ENCODE data around the gene CYP2D6. TPM values are rescaled to one million over a fixed set of nuclear protein-coding genes. Genes with fewer than 3 reads are reported as not detected.
A peak's percentile ranks its signal among the peaks of the same experiment; 100 is the strongest.

CYP2D6 gene
- total RNA-seq, 1 experiment from 2014 or later, result 1.7 TPM

DNA sequence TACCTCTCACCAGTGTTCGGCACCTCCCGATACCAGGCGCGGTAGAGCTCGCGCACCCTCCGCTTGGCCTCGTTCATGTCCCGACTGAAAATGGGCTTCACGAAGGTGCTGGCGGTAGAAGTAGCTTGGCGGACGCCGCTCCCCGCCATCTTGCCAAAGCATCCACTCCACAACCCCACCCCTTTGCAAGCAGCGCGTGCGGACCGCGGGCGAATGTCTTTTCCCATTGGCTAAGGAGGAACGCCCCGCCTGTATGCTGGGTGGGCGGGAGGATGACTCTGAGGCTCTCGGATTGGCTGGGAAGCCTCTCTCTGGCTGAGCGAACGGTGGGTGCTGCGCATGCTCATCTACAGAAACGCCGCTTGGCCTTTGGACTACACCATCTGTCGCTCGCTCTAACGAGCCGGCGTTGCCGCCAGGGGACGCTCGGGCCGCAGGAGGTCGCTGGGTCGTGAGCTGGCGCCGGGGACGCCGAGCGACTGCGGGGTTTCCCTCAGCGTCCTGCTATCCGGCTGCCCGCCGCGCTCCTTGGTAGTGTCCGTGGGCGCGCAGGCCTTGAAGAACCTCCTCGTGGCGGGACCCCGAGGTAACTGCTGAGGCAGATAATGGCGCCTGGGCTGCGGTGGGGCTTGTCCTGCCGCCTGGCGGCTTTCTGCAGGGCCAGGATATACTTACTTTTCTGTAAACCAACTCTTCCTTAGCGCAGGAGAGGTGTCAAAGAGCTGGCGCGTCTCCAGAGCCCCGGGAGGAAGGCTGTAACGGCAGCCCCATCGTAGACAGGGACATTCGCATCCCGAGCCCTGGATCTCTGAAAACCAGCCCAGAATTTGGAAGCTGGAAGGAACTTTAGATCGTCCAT lies 39.8 kb downstream of the CYP2D6 start, which contains the start of gene NDUFA6 (continued):
- TF ChIP-seq, protein P1, sequence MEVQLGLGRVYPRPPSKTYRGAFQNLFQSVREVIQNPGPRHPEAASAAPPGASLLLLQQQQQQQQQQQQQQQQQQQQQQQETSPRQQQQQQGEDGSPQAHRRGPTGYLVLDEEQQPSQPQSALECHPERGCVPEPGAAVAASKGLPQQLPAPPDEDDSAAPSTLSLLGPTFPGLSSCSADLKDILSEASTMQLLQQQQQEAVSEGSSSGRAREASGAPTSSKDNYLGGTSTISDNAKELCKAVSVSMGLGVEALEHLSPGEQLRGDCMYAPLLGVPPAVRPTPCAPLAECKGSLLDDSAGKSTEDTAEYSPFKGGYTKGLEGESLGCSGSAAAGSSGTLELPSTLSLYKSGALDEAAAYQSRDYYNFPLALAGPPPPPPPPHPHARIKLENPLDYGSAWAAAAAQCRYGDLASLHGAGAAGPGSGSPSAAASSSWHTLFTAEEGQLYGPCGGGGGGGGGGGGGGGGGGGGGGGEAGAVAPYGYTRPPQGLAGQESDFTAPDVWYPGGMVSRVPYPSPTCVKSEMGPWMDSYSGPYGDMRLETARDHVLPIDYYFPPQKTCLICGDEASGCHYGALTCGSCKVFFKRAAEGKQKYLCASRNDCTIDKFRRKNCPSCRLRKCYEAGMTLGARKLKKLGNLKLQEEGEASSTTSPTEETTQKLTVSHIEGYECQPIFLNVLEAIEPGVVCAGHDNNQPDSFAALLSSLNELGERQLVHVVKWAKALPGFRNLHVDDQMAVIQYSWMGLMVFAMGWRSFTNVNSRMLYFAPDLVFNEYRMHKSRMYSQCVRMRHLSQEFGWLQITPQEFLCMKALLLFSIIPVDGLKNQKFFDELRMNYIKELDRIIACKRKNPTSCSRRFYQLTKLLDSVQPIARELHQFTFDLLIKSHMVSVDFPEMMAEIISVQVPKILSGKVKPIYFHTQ (CRISPR knock-in tag; IDR thresholded peaks at IDR 0.05), result no peak
- TF ChIP-seq SP1 (CRISPR knock-in tag; conservative IDR thresholded peaks at IDR 0.05) (peak; percentile 92), SOX15 (CRISPR knock-in tag; IDR thresholded peaks at IDR 0.05) (no peak), SMAD4 (CRISPR knock-in tag; IDR thresholded peaks at IDR 0.05) (peak; percentile 13; the same call in 1 of the 2 replicates), JUN (CRISPR knock-in tag; IDR thresholded peaks at IDR 0.05) (no peak), CREB1 (CRISPR knock-in tag; IDR thresholded peaks at IDR 0.05) (no peak), GABPB1 (CRISPR knock-in tag; IDR thresholded peaks at IDR 0.05) (peak; percentile 20; the same call in 1 of the 2 replicates), ZNF219 (CRISPR knock-in tag; IDR thresholded peaks at IDR 0.05; ENCODE audit: borderline replicate concordance) (no peak), ZBTB21 (CRISPR knock-in tag; IDR thresholded peaks at IDR 0.05; ENCODE audit: borderline replicate concordance) (no peak), TP53 (CRISPR knock-in tag; IDR thresholded peaks at IDR 0.05) (no peak), SMAD3 (CRISPR knock-in tag; IDR thresholded peaks at IDR 0.05; ENCODE audit: borderline replicate concordance) (peak; percentile 18; the same call in 1 of the 2 replicates), ZNF671 (CRISPR knock-in tag; IDR thresholded peaks at IDR 0.05) (no peak), ESRRA (CRISPR knock-in tag; IDR thresholded peaks at IDR 0.05; ENCODE audit: borderline replicate concordance) (no peak), OVOL2 (CRISPR knock-in tag; IDR thresholded peaks at IDR 0.05; ENCODE audit: borderline replicate concordance) (no peak), HMGA2 (CRISPR knock-in tag; IDR thresholded peaks at IDR 0.05) (no peak), MXD4 (CRISPR knock-in tag; IDR thresholded peaks at IDR 0.05; ENCODE audit: borderline replicate concordance) (no peak), GRHL2 (CRISPR knock-in tag; IDR thresholded peaks at IDR 0.05; ENCODE audit: insufficient replicate concordance, severe bottlenecking) (no peak), MYBL2 (CRISPR knock-in tag; IDR thresholded peaks at IDR 0.05) (peak; percentile 94), IRF2 (CRISPR knock-in tag; IDR thresholded peaks at IDR 0.05; ENCODE audit: borderline replicate concordance, low read depth) (no peak), RORB (CRISPR knock-in tag; IDR thresholded peaks at IDR 0.05) (no peak), TEAD4 (CRISPR knock-in tag; IDR thresholded peaks at IDR 0.05) (peak; percentile 14; the same call in 1 of the 2 replicates)
- TF ChIP-seq, protein P2, sequence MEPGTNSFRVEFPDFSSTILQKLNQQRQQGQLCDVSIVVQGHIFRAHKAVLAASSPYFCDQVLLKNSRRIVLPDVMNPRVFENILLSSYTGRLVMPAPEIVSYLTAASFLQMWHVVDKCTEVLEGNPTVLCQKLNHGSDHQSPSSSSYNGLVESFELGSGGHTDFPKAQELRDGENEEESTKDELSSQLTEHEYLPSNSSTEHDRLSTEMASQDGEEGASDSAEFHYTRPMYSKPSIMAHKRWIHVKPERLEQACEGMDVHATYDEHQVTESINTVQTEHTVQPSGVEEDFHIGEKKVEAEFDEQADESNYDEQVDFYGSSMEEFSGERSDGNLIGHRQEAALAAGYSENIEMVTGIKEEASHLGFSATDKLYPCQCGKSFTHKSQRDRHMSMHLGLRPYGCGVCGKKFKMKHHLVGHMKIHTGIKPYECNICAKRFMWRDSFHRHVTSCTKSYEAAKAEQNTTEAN (CRISPR knock-in tag; IDR thresholded peaks at IDR 0.05), result peak; percentile 94; the same call in 1 of the 2 replicates
- TF ChIP-seq, protein P3, sequence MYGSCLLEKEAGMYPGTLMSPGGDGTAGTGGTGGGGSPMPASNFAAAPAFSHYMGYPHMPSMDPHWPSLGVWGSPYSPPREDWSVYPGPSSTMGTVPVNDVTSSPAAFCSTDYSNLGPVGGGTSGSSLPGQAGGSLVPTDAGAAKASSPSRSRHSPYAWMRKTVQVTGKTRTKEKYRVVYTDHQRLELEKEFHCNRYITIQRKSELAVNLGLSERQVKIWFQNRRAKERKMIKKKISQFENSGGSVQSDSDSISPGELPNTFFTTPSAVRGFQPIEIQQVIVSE (CRISPR knock-in tag; IDR thresholded peaks at IDR 0.05; ENCODE audit: borderline replicate concordance), result no peak
- TF ChIP-seq, protein P4, sequence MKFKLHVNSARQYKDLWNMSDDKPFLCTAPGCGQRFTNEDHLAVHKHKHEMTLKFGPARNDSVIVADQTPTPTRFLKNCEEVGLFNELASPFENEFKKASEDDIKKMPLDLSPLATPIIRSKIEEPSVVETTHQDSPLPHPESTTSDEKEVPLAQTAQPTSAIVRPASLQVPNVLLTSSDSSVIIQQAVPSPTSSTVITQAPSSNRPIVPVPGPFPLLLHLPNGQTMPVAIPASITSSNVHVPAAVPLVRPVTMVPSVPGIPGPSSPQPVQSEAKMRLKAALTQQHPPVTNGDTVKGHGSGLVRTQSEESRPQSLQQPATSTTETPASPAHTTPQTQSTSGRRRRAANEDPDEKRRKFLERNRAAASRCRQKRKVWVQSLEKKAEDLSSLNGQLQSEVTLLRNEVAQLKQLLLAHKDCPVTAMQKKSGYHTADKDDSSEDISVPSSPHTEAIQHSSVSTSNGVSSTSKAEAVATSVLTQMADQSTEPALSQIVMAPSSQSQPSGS (CRISPR knock-in tag; IDR thresholded peaks at IDR 0.05; ENCODE audit: borderline replicate concordance, low read depth), result no peak
- TF ChIP-seq, protein P5, sequence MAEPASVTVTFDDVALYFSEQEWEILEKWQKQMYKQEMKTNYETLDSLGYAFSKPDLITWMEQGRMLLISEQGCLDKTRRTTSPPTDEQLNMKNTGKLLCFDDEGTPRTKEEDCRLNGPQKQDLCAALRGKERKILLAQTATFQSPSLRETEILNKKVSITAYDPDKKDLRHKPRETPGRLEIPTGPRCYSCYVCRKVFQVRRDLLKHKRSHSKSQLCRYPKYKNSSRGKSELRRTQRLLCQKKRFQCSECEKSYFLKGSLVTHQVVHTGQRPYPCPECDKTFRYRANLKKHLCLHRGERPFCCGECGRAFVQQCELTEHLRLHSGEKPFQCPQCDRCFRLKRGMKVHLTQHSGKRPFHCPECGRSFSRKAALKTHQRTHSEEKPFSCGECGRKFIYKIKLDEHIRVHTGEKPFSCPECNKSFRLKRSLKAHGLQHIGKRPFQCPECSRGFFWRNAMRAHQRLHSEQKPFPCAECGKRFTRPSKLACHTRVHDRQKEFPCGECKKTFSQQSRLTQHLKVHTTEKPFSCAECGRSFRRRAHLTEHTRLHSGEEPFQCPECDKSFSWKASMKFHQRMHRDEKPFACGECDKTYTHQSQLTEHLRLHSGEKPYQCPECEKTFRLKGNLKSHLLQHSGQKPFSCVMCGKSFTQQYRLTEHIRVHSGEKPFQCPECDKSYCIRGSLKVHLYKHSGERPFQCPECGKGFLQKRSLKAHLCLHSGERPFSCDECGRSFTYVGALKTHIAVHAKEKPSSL (CRISPR knock-in tag; conservative IDR thresholded peaks at IDR 0.05), result no peak
- TF ChIP-seq, protein P6, sequence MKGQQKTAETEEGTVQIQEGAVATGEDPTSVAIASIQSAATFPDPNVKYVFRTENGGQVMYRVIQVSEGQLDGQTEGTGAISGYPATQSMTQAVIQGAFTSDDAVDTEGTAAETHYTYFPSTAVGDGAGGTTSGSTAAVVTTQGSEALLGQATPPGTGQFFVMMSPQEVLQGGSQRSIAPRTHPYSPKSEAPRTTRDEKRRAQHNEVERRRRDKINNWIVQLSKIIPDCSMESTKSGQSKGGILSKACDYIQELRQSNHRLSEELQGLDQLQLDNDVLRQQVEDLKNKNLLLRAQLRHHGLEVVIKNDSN (CRISPR knock-in tag; IDR thresholded peaks at IDR 0.05), result peak; percentile 41
- TF ChIP-seq, protein P7, sequence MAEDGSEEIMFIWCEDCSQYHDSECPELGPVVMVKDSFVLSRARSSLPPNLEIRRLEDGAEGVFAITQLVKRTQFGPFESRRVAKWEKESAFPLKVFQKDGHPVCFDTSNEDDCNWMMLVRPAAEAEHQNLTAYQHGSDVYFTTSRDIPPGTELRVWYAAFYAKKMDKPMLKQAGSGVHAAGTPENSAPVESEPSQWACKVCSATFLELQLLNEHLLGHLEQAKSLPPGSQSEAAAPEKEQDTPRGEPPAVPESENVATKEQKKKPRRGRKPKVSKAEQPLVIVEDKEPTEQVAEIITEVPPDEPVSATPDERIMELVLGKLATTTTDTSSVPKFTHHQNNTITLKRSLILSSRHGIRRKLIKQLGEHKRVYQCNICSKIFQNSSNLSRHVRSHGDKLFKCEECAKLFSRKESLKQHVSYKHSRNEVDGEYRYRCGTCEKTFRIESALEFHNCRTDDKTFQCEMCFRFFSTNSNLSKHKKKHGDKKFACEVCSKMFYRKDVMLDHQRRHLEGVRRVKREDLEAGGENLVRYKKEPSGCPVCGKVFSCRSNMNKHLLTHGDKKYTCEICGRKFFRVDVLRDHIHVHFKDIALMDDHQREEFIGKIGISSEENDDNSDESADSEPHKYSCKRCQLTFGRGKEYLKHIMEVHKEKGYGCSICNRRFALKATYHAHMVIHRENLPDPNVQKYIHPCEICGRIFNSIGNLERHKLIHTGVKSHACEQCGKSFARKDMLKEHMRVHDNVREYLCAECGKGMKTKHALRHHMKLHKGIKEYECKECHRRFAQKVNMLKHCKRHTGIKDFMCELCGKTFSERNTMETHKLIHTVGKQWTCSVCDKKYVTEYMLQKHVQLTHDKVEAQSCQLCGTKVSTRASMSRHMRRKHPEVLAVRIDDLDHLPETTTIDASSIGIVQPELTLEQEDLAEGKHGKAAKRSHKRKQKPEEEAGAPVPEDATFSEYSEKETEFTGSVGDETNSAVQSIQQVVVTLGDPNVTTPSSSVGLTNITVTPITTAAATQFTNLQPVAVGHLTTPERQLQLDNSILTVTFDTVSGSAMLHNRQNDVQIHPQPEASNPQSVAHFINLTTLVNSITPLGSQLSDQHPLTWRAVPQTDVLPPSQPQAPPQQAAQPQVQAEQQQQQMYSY (CRISPR knock-in tag; IDR thresholded peaks at IDR 0.05), result no peak
